ENCODE data around the gene SCD5. TPM values are rescaled to one million over a fixed set of nuclear protein-coding genes. Genes with fewer than 3 reads are reported as not detected.

Gene SCD5
- total RNA-seq, 1 experiment from 2014 or later = 16.3 TPM

DNA sequence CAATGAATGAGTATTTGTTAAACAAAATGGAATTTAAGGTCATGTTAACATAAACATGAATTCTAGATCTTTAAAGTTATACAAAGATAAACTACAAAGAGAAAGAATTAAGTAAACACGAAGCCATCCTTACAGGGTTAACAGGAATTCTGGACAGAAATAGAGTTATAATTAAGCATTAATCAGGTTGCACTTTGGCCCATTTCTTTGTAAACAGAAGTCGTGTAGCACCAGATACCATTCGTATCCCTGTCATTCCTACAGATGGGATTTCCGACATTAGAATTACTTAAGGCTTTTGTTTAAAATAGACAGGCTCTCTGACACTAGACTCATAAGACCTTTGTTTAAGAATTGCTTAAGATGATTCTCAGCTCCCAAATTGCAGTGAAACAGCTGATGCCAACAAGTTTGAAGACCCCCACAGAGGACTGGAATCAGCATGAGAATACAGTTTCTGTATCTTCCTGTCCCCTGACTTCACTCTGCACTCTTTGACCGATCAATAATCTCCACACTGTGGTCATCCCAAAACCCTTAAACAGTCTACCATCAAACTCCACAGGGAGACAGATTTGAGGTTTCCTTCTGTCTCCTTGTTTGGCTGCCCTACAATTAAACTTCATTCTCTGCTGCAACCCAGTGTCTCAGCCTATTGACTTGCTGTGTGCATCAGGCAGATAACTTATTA, 214.6 kb downstream of the SCD5 start:
- no peak for DNase-seq
- intact Hi-C loops (cut with micrococcal nuclease; ENCODE audit: unreplicated experiment) = no loop called here
- H3K27ac Mint-ChIP-seq (ENCODE audit: unreplicated experiment) = no peak overlapping the region
- no peak overlapping the region for H3K4me3 Mint-ChIP-seq (ENCODE audit: low read depth, unreplicated experiment)
- no peaks in the 10 kb centered on the region for H3K36me3 Mint-ChIP-seq (ENCODE audit: insufficient read depth, unreplicated experiment)
- H3K27me3 Mint-ChIP-seq (ENCODE audit: unreplicated experiment) = no peaks in the 10 kb centered on the region
- BruUV-seq (replicated peaks) = no TSS peak
- peaks cover 8% of the 10 kb centered on the region for H3K4me1 Mint-ChIP-seq (ENCODE audit: low read depth, unreplicated experiment)
- TF ChIP-seq, protein P1, sequence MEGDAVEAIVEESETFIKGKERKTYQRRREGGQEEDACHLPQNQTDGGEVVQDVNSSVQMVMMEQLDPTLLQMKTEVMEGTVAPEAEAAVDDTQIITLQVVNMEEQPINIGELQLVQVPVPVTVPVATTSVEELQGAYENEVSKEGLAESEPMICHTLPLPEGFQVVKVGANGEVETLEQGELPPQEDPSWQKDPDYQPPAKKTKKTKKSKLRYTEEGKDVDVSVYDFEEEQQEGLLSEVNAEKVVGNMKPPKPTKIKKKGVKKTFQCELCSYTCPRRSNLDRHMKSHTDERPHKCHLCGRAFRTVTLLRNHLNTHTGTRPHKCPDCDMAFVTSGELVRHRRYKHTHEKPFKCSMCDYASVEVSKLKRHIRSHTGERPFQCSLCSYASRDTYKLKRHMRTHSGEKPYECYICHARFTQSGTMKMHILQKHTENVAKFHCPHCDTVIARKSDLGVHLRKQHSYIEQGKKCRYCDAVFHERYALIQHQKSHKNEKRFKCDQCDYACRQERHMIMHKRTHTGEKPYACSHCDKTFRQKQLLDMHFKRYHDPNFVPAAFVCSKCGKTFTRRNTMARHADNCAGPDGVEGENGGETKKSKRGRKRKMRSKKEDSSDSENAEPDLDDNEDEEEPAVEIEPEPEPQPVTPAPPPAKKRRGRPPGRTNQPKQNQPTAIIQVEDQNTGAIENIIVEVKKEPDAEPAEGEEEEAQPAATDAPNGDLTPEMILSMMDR (IDR thresholded peaks at IDR 0.05; ENCODE audit: unreplicated experiment) = no peak
- H3K9me3 Mint-ChIP-seq (ENCODE audit: low read depth, unreplicated experiment) = no peaks in the 10 kb centered on the region
- CTCF ChIA-PET = no interaction called here

DNA sequence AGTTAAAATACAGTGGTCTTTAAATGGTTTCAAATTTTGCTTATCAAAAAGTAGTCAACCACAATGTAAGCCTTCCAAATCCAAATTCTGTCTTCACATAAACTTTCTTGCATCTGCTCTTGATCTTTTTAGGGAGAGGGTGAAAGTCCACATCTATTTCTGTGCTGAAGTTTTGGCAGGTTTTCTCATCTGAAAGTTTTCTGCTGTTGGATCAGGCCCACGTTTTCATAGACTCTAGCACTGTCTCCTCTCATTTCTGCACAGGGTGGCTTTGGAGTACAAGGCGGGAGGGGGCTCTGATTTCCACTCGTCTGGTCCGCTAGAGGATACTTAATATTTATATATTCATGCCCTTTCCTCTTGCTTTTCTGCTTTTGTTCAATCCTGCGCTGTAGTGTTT, 218.7 kb downstream of the SCD5 start:
- TF ChIP-seq, protein P1 (IDR thresholded peaks at IDR 0.05; ENCODE audit: unreplicated experiment) = no peak
- intact Hi-C loops (cut with micrococcal nuclease; ENCODE audit: unreplicated experiment) = no loop called here
- CTCF ChIA-PET = no interaction called here
- H3K27ac Mint-ChIP-seq (ENCODE audit: unreplicated experiment) = no peak overlapping the region
- no peaks in the 10 kb centered on the region for H3K36me3 Mint-ChIP-seq (ENCODE audit: insufficient read depth, unreplicated experiment)
- DNase-seq = no peak
- no TSS peak for BruUV-seq (replicated peaks)
- H3K4me3 Mint-ChIP-seq (ENCODE audit: low read depth, unreplicated experiment) = no peak overlapping the region
- peaks cover 8% of the 10 kb centered on the region for H3K4me1 Mint-ChIP-seq (ENCODE audit: low read depth, unreplicated experiment)
- no peaks in the 10 kb centered on the region for H3K9me3 Mint-ChIP-seq (ENCODE audit: low read depth, unreplicated experiment)
- H3K27me3 Mint-ChIP-seq (ENCODE audit: unreplicated experiment) = no peaks in the 10 kb centered on the region

Small RNAs within 50 kb of the gene (microRNA-seq; reads per million reads assigned to microRNA genes)
- not detected for gene MIR575

Other genes starting within 250 kb of the SCD5 start
- gene TMEM150C, start 236.8 kb downstream of the SCD5 start, total RNA-seq (2022) = 0.98 and 1.4 TPM in 2 replicates
- 106 and 108 TPM in 2 replicates for gene SEC31A, start 92.4 kb upstream of the SCD5 start, total RNA-seq (2022)
- 4.7 and 7.2 TPM in 2 replicates for gene THAP9, start 101.9 kb upstream of the SCD5 start, total RNA-seq (2022)
- gene LIN54, start 212.0 kb upstream of the SCD5 start, total RNA-seq (2022) = 16.3 and 16.4 TPM in 2 replicates
- gene COPS4, start 236.4 kb upstream of the SCD5 start, total RNA-seq (2022) = 21.0 and 21.7 TPM in 2 replicates